SU-DHL-6 (cell line): Measurements from ENCODE around the gene TEX35.

ENCODE experiments used
- EZH2phosphoT487 ChIP-seq: fragments of 200-600 bp; sonication (generic), shearing (Covaris generic); conservative IDR thresholded peaks from 2 replicates; pipeline ENCODE4 v1.6.1; 2018; ENCODE audit warnings: mild to moderate bottlenecking, antibody characterized with exemption, low read length, moderate library complexity, mixed read lengths
- TF ChIP-seq, protein P1 (sequence below): fragments of 200-600 bp; sonication (generic); IDR thresholded peaks from one replicate; pipeline ENCODE4 v1.5.1; 2017; ENCODE audit warnings: antibody characterized with exemption, mild to moderate bottlenecking, low read length, moderate library complexity; ENCODE audit not compliant: insufficient read depth, poor library complexity, severe bottlenecking

DNA sequence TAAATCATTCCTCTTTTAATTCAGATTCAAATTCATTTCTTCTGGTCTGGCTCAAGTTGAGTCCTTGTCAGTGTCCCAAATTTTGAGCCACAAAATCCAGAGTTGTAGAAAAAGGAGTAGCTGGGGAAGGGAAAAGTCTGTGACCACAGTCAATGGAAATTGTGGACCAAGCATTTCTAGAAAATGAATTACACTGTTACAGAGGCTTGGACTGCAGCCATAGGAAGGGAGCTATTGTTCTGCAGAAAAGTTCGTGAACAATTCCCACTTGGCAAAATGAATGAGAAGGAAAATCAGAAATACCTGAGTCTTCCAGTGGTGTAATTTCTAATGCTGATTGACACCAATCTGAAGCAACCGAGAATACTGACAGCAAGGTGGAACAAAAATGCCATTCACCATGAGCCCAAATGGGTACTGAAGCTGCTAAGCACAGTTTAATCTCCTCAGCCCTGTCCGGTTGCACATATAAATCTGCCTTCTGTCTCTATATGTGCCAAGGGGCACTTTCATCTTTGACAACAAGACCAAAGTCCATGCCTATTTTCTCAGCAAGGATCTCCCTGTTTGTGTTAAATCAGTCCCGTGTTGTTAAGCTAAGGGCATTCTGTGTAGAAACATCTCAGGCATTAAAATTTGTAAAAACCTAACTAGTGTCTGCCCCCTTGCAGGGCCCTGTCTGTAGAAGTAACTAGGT, 51.3 kb downstream of the TEX35 start:
- no peak for TF ChIP-seq EZH2phosphoT487
- TF ChIP-seq, protein P1, sequence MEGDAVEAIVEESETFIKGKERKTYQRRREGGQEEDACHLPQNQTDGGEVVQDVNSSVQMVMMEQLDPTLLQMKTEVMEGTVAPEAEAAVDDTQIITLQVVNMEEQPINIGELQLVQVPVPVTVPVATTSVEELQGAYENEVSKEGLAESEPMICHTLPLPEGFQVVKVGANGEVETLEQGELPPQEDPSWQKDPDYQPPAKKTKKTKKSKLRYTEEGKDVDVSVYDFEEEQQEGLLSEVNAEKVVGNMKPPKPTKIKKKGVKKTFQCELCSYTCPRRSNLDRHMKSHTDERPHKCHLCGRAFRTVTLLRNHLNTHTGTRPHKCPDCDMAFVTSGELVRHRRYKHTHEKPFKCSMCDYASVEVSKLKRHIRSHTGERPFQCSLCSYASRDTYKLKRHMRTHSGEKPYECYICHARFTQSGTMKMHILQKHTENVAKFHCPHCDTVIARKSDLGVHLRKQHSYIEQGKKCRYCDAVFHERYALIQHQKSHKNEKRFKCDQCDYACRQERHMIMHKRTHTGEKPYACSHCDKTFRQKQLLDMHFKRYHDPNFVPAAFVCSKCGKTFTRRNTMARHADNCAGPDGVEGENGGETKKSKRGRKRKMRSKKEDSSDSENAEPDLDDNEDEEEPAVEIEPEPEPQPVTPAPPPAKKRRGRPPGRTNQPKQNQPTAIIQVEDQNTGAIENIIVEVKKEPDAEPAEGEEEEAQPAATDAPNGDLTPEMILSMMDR, result no peak
